GM12872 (cell line): ENCODE measurements around the gene USP3.

Experiments used
- CTCF ChIP-seq: IDR thresholded peaks from 3 replicates; pipeline ENCODE4 v1.5.1; 2011; ENCODE audit warnings: low read depth, mild to moderate bottlenecking, low read length, moderate library complexity; ENCODE audit not compliant: insufficient read depth

The USP3 gene

DNA sequence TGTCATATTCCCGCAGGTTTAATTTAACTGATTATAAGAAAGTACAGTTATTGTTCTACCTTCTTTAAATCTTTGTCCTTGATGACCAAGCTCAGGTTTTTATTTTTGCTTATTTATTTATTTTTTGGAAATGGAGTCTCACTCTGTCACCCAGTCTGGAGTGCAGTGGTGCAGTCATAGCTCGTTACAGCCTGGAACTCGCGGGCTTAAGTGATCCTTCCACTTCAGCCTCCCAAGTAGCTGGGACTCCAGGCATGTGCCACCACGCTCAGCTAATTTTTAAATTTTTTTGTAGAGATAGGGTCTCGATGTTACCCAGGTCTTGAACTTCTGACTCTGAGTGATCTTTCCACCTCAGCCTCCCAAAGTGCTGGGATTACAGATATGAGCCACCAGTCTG is 8.9 kb downstream of the USP3 start:
- no peak for TF ChIP-seq CTCF

DNA sequence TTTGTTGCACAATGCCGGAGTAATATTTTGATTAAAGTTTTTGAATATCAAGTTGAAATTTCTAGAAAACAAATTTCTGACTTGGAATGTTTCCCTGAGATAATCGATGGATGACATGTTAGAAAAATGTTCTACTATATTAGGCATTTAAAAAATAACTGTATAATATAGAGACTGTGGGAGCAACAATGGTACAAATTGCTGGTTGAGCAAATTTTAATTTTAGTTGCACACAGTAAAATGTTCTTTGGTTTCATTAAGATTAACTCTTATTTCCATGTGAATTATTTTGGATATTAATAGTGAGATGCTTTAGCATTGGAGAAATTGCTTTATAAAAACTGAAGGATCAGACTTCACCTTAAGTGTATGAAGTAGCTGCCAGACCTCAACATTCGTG is 9.3 kb downstream of the USP3 start:
- no peak for TF ChIP-seq CTCF

DNA sequence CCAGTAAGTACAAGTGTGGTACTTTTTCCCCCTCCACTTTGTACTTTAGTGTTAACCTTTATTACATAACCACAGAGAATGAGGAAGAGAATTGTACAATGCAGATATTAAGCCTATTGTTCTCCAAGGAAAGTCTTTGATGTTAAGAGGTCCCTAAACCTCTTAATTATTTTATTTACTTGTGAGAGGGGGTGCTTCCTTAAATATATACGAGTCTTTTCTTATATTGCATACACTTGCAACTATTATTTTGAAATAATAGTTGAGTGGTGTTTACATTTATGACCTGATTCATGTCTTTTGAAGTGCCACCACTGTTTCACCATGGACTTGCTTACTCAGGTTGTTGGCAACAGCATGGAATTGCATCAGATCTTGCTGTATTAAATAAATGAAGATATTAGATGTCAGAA is 10.1 kb downstream of the USP3 start:
- no peak for TF ChIP-seq CTCF

GRCh38 chr15:63517202-63517601 is 12.8 kb downstream of the USP3 start:
- TF ChIP-seq CTCF, result no peak

DNA sequence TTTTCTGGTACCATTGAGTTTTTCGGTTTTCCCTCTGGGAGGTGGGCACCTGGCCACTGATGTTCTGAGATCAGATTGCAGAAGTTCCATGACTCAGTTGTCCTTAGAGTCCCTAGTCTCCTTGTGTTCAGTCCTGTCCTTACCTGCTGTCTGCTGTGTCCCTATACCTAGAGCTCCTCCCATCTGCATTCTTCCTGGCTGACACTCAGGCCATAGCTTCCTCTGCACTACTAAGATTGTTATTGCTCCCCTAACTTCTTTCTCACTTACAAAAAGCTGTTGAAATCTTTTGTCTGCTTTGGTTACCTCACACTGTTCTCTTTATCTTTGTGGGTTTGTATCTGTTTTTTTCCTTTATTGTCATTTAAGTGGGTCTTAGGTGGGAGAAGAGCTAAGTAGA is 13.2 kb downstream of the USP3 start:
- no peak for TF ChIP-seq CTCF

DNA sequence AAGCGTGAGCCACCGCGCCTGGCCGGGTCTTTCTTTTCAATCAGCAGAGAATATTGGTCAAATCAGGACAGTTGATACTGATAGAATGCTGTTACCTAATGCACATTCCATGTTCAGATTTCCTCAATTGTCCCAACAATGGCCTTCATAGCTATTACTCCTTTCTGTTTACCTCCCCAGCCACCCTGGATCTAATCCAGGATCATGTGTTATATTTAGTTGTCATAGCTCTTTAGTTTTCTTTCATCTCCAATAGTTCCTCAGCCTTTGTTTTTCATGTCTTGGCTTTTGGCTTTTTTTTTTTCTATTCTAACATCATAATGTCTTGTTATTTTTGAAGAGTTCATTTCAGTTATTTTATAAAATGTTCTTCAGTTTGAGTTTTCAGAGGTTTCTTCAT is 14.6 kb downstream of the USP3 start:
- no peak for TF ChIP-seq CTCF

DNA sequence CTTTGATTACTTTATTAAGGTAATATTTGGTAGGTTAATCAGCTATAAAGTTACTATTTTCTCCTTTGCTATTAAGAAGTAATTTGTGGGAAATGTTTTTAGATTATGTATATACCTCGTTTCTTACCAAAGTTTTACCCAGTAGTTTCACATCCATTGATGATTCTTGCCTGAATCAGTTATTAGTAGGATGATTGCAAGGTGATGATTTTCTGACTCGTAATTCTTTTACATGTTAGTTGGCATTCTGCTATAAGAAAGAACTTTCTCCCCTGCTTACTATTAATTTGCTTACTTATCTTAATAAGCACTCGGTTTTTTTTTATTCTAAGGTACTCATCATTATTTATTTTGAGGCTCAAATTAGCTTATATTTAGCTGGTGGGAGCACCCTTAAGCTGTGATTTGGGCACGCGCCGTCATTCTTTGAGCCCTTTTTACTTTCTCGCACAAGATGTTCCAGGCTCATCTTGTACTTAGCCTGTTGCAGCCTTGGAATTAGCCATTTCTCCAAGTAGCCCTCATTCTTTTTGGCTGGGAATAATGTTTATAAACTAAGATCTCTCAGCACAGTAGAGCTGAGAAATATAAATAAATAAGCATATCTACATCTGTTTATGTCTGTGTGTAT is 15.3 kb downstream of the USP3 start:
- no peak for TF ChIP-seq CTCF
